C4-2B (cell line): ENCODE measurements around the gene TPPP.

Experiments
- ZFX ChIP-seq: fragments of 450-650 bp; IDR thresholded peaks from 2 replicates; pipeline ENCODE4 v1.6.1; 2017
- TF ChIP-seq, protein P1 (sequence below): fragments of 450-650 bp; conservative IDR thresholded peaks from 2 replicates; pipeline ENCODE4 v1.5.1; 2017; ENCODE audit warnings: mild to moderate bottlenecking

DNA sequence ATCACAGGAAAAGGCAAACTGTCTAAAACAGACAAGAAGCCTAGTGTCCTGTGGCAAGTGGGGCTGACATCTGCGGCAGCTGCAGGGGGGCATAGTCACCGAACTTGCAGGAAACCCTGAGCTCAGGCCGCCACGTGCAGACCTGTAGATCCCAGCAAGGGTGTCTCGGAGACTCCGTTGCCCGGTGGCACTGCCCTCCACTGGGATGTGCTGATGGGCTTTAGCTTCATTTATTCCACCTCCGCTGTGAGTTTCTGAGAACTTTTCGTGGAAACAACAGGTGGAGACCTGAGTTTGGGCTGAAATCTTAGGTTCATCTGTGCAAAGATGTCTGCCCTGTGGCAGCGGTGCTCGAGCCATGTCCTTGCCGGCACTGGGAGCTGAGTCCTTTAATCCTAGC lies 59.0 kb downstream of the TPPP start:
- no peak for TF ChIP-seq ZFX
- TF ChIP-seq, protein P1, sequence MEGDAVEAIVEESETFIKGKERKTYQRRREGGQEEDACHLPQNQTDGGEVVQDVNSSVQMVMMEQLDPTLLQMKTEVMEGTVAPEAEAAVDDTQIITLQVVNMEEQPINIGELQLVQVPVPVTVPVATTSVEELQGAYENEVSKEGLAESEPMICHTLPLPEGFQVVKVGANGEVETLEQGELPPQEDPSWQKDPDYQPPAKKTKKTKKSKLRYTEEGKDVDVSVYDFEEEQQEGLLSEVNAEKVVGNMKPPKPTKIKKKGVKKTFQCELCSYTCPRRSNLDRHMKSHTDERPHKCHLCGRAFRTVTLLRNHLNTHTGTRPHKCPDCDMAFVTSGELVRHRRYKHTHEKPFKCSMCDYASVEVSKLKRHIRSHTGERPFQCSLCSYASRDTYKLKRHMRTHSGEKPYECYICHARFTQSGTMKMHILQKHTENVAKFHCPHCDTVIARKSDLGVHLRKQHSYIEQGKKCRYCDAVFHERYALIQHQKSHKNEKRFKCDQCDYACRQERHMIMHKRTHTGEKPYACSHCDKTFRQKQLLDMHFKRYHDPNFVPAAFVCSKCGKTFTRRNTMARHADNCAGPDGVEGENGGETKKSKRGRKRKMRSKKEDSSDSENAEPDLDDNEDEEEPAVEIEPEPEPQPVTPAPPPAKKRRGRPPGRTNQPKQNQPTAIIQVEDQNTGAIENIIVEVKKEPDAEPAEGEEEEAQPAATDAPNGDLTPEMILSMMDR = no peak
